Right cardiac atrium (tissue), 5 donors: ENCODE data around the gene TGM2. TPM values are rescaled to one million over a fixed set of nuclear protein-coding genes. Genes with fewer than 3 reads are reported as not detected.

Source experiments
- ATAC-seq, 2 donors: fragments of 200-7000 bp; cut with Tn5 transposase; one replicate each; pipeline versions ENCODE4 v1.8.0 to v1.9.1; 2020; ENCODE audit warnings: moderate library complexity in 2 of 2, mild to moderate bottlenecking in 1 of 2
- DNase-seq, 3 donors: peaks; one replicate each; pipeline ENCODE4 v3.0.0-alpha.2; 2020
- H3K27ac ChIP-seq: one replicate; pipeline ENCODE4 v1.5.1; 2013; ENCODE audit warnings: mild to moderate bottlenecking, low read length, control low read depth, moderate library complexity
- H3K27me3 ChIP-seq: one replicate; pipeline ENCODE4 v1.6.1; 2013; ENCODE audit not compliant: control insufficient read depth, insufficient read depth
- H3K4me1 ChIP-seq: one replicate; pipeline ENCODE4 v1.6.1; 2013; ENCODE audit warnings: low read length; ENCODE audit not compliant: control insufficient read depth, insufficient read depth
- H3K4me3 ChIP-seq: one replicate; pipeline ENCODE4 v1.5.1; 2013; ENCODE audit warnings: low read length, control low read depth
- H3K9me3 ChIP-seq: one replicate; pipeline ENCODE4 v1.6.1; 2013; ENCODE audit warnings: low read length; ENCODE audit not compliant: control insufficient read depth
- WGBS: extraction: QIAGEN DNeasy Blood & Tissue Kit; methylation state at CpG from one replicate; pipeline ENCODE4 v1.1.7; 2013; 5-methylcytosine and 5-hydroxymethylcytosine counted together
- intact Hi-C, 4 donors: fragments of 100-400 bp; cut with DNase I; formaldehyde crosslinking; loops; one replicate each; pipeline versions ENCODE4 v1.11.0 to v1.14.0; 2022 to 2023
- polyA plus RNA-seq: library from polyadenylated mRNA; stranded (reverse); fragments of 200-250 nt; gene quantifications from one replicate; pipeline ENCODE4 v1.2.3, GENCODE V29; 2013
- total RNA-seq, 4 donors: library from RNA; stranded (reverse); fragmentation: NEBNext Ultra II Directional; extraction: Animal tissue kit (Norgen Biotek cat#: 25700); gene quantifications; one replicate each; pipeline ENCODE4 v1.2.1, GENCODE V29; 2021
- donor health status: healthy with polysubstance abuse.
- donor health status: DM: no; HTN: yes; CAD: no.
- donor health status: DM: no; HTN: no; CAD: no.
- donor health status: DM: no; HTN: yes; CAD: no; lungs with severe emphysema.
- donor health status: DM: yes; HTN: yes; CAD: no.

Gene TGM2
- total and polyA plus RNA-seq, 5 donors = 447 to 1,731 (median 1,246) TPM

GRCh38 chr20:38198238-38198861, 33.3 kb upstream of the TGM2 start:
- Histone ChIP-seq H3K4me1 (peaks cover 15% of the 10 kb centered on the region), H3K4me3 (no peak overlapping the region), H3K27ac (no peak overlapping the region), H3K27me3 (no peaks in the 10 kb centered on the region), H3K9me3 (no peaks in the 10 kb centered on the region)
- DNase-seq (no peak), ATAC-seq (no peak)
- 84% methylated on average over 8 of the region's 8 CpGs for WGBS
- intact Hi-C loops = no loop called here

GRCh38 chr20:38197619-38198018, 32.5 kb upstream of the TGM2 start:
- intact Hi-C loops = no loop called here
- ATAC-seq (no peak), DNase-seq (no peak)
- H3K4me1 ChIP-seq = peaks cover 15% of the 10 kb centered on the region
- H3K27me3 ChIP-seq = no peaks in the 10 kb centered on the region
- no peaks in the 10 kb centered on the region for H3K9me3 ChIP-seq
- H3K27ac ChIP-seq = peak overlapping the region; percentile 53
- H3K4me3 ChIP-seq = no peak overlapping the region
- 89% methylated on average over 1 of the region's 1 CpG for WGBS

GRCh38 chr20:38197217-38197616, 32.1 kb upstream of the TGM2 start:
- no peak for DNase-seq
- 83% methylated on average over 5 of the region's 5 CpGs for WGBS
- no peaks in the 10 kb centered on the region for H3K27me3 ChIP-seq
- H3K27ac ChIP-seq = peak overlapping the region; percentile 53
- H3K4me3 ChIP-seq = no peak overlapping the region
- peaks cover 15% of the 10 kb centered on the region for H3K4me1 ChIP-seq
- intact Hi-C loops = no loop called here
- ATAC-seq = no peak
- H3K9me3 ChIP-seq = no peaks in the 10 kb centered on the region

GRCh38 chr20:38196592-38196991, 31.5 kb upstream of the TGM2 start:
- 19% methylated on average over 5 of the region's 5 CpGs for WGBS
- ATAC-seq = peak; percentile 86 to 92
- intact Hi-C loops = no loop called here

GRCh38 chr20:38196076-38196475, 31.0 kb upstream of the TGM2 start:
- intact Hi-C loops = no loop called here
- Histone ChIP-seq H3K27ac (peak overlapping the region; percentile 65), H3K9me3 (no peaks in the 10 kb centered on the region), H3K4me1 (peaks cover 17% of the 10 kb centered on the region), H3K27me3 (no peaks in the 10 kb centered on the region), H3K4me3 (no peak overlapping the region)
- DNase-seq = no peak
- WGBS = 84% methylated on average over 4 of the region's 4 CpGs
- peak in 1 of 2 donors; percentile 3 for ATAC-seq

More at GRCh38 chr20:38196592-38196991, 31.5 kb upstream of the TGM2 start:
- H3K27ac ChIP-seq = peak overlapping the region; percentile 65
- H3K27me3 ChIP-seq = no peaks in the 10 kb centered on the region
- no peak overlapping the region for H3K4me3 ChIP-seq
- DNase-seq = peak; percentile 93 to 96 (median 94)
- no peaks in the 10 kb centered on the region for H3K9me3 ChIP-seq
- peaks cover 16% of the 10 kb centered on the region for H3K4me1 ChIP-seq

- no peaks in the 10 kb centered on the region for H3K27me3 ChIP-seq
- intact Hi-C loops = no loop called here
- H3K9me3 ChIP-seq = no peaks in the 10 kb centered on the region
- no peak overlapping the region for H3K4me3 ChIP-seq
- DNase-seq = no peak
- no peak overlapping the region for H3K27ac ChIP-seq
- no peak for ATAC-seq
- H3K4me1 ChIP-seq = peaks cover 17% of the 10 kb centered on the region
- WGBS = 71% methylated on average over 7 of the region's 7 CpGs
Observed at GRCh38 chr20:38195521-38195920, 30.5 kb upstream of the TGM2 start.

- DNase-seq (peak in 1 of 3 donors; percentile 76), ATAC-seq (no peak)
- no peaks in the 10 kb centered on the region for H3K9me3 ChIP-seq
- no peak overlapping the region for H3K27ac ChIP-seq
- H3K4me3 ChIP-seq = no peak overlapping the region
- H3K4me1 ChIP-seq = peaks cover 17% of the 10 kb centered on the region
- WGBS = 79% methylated on average over 5 of the region's 5 CpGs
- H3K27me3 ChIP-seq = no peaks in the 10 kb centered on the region
- intact Hi-C loops = no loop called here
Observed at GRCh38 chr20:38194971-38195504, 30.0 kb upstream of the TGM2 start.

- intact Hi-C loops = no loop called here
- ATAC-seq = no peak
- no peaks in the 10 kb centered on the region for H3K27me3 ChIP-seq
- no peaks in the 10 kb centered on the region for H3K9me3 ChIP-seq
- peaks cover 17% of the 10 kb centered on the region for H3K4me1 ChIP-seq
- no peak for DNase-seq
- WGBS = 86% methylated on average over 4 of the region's 4 CpGs
- H3K27ac ChIP-seq = no peak overlapping the region
- no peak overlapping the region for H3K4me3 ChIP-seq
Observed at GRCh38 chr20:38193586-38194105, 28.6 kb upstream of the TGM2 start.

GRCh38 chr20:38192323-38192885, 27.3 kb upstream of the TGM2 start:
- 84% methylated on average over 9 of the region's 9 CpGs for WGBS

GRCh38 chr20:38191654-38192053, 26.6 kb upstream of the TGM2 start:
- no peak for ATAC-seq
- Histone ChIP-seq H3K27me3 (no peaks in the 10 kb centered on the region), H3K27ac (peak overlapping the region; percentile 30), H3K4me3 (no peak overlapping the region), H3K4me1 (peaks cover 11% of the 10 kb centered on the region), H3K9me3 (no peaks in the 10 kb centered on the region)
- intact Hi-C loops = no loop called here
- DNase-seq = no peak
- WGBS = 87% methylated on average over 5 of the region's 5 CpGs

More at GRCh38 chr20:38192323-38192885, 27.3 kb upstream of the TGM2 start:
- no peaks in the 10 kb centered on the region for H3K9me3 ChIP-seq
- H3K4me1 ChIP-seq = peaks cover 13% of the 10 kb centered on the region
- intact Hi-C loops = no loop called here
- H3K27me3 ChIP-seq = no peaks in the 10 kb centered on the region
- no peak overlapping the region for H3K27ac ChIP-seq
- DNase-seq (no peak), ATAC-seq (no peak)
- H3K4me3 ChIP-seq = no peak overlapping the region

- Histone ChIP-seq H3K9me3 (no peaks in the 10 kb centered on the region), H3K4me3 (no peak overlapping the region), H3K27me3 (no peaks in the 10 kb centered on the region), H3K27ac (peak overlapping the region; percentile 30), H3K4me1 (peaks cover 8% of the 10 kb centered on the region)
- 29% methylated on average over 3 of the region's 3 CpGs for WGBS
- intact Hi-C loops = no loop called here
- peak; percentile 79 to 90 (median 82) for DNase-seq
- ATAC-seq = peak; percentile 88 to 91
Observed at GRCh38 chr20:38190936-38191371, 25.9 kb upstream of the TGM2 start.
